Thyroid gland (tissue), 4 donors: ENCODE measurements around the gene SMO. TPM values are rescaled to one million over a fixed set of nuclear protein-coding genes. Genes with fewer than 3 reads are reported as not detected.

ENCODE experiments used
- DNase-seq, 2 donors: peaks; one replicate each; pipeline ENCODE4 v3.0.0-alpha.2; 2019
- H3K27ac ChIP-seq, 3 donors: fragments of 200-600 bp; sonication (generic); 1 replicate in 2 of 3; 2 replicates in 1 of 3; pipeline ENCODE4 v1.5.1; 2016 to 2019; ENCODE audit warnings: mild to moderate bottlenecking in 1 of 3, moderate library complexity in 1 of 3
- H3K27me3 ChIP-seq: fragments of 200-600 bp; sonication (generic); one replicate; pipeline ENCODE4 v1.5.1; 2019
- H3K36me3 ChIP-seq, 2 donors: fragments of 200-600 bp; sonication (generic); one replicate each; pipeline ENCODE4 v1.5.1; 2016 to 2019
- H3K4me1 ChIP-seq, 2 donors: fragments of 200-600 bp; sonication (generic); one replicate each; pipeline ENCODE4 v1.5.1; 2017 to 2019
- H3K4me3 ChIP-seq, 3 donors: fragments of 200-600 bp; sonication (generic); replicated peaks in 1 of 3; 1 replicate in 2 of 3; 2 replicates in 1 of 3; pipeline ENCODE4 v1.5.1; 2016; ENCODE audit warnings: mild to moderate bottlenecking in 1 of 3
- H3K9me3 ChIP-seq: fragments of 200-600 bp; sonication (generic); one replicate; pipeline ENCODE4 v1.5.1; 2017
- POLR2A ChIP-seq, 2 donors: fragments of 450-650 bp; IDR thresholded peaks; one replicate each; pipeline ENCODE4 v1.6.1; 2017; ENCODE audit warnings: antibody characterized with exemption in 2 of 2, mild to moderate bottlenecking in 2 of 2, moderate library complexity in 1 of 2
- WGBS, 2 donors: methylation state at CpG; one replicate each; pipeline ENCODE4 v1.1.5; 2017; 5-methylcytosine and 5-hydroxymethylcytosine counted together
- intact Hi-C: fragments of 100-400 bp; cut with DNase I; formaldehyde crosslinking; loops from one replicate; pipeline ENCODE4 v1.15.1; 2023
- total RNA-seq, 4 donors: library from RNA; depleted of rRNA; stranded (reverse); fragments of >200 nt; gene quantifications; one replicate each; pipeline ENCODE4 v1.2.3, GENCODE V29; 2016
- TF ChIP-seq, protein P1 (sequence below), 6 experiments: fragments of 200-600 bp in 3 of 6; fragments of 450-650 bp in 3 of 6; sonication (generic) in 3 of 6; IDR thresholded peaks; one replicate each; pipeline ENCODE4 v1.5.1; 2016 to 2019; ENCODE audit warnings: antibody characterized with exemption in 6 of 6, mild to moderate bottlenecking in 2 of 6, inconsistent platforms in 1 of 6, moderate library complexity in 1 of 6

The SMO gene
- total RNA-seq, 4 donors from 2014 or later: 10.5 to 17.4 (median 14.7) TPM

DNA sequence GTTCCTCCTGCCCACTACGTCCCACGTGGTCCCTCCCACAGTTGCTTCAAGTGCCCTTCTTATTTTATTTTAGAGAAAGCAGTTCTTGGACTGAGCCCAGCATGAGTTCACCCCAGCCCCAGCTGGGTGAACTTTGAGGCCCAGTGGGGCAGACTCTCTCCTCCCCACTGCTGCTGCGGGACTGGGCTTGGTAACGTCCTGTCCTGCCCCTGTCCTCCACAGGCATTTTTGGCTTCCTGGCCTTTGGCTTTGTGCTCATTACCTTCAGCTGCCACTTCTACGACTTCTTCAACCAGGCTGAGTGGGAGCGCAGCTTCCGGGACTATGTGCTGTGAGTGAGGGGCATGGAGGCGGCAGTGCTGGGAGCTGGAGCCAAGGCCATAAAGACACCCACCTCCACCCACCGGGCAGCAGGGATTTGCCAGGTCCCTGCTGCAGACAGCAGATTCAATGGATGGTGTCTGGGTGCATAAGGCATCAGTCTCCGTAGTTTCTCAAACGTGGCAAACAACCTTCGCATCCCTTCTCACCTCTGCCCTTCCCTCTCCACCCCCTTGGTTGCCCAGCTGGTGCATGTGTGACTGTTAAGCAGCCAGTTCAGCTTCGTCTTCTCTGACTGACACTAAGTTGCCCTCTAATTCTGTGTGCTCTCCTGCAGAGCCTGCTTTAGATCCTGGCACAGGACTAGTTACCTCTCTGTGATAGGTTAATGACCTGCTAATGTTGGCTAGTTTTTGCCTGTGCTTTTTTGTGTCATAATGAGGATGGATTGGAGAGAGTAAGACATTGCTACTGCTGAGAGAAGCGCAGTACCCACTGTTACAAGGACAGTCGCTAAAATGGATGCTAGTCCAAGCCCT, 20.9 kb downstream of the SMO start:
- peak in 1 of 2 donors; percentile 46 for DNase-seq
- Histone ChIP-seq H3K4me3 (no peak overlapping the region), H3K36me3 (peaks cover 0 to 2% of the 10 kb centered on the region in 2 donors), H3K4me1 (no peaks in the 10 kb centered on the region), H3K9me3 (no peaks in the 10 kb centered on the region), H3K27ac (no peak overlapping the region), H3K27me3 (no peaks in the 10 kb centered on the region)
- intact Hi-C loops: no loop called here
- TF ChIP-seq, protein P1, sequence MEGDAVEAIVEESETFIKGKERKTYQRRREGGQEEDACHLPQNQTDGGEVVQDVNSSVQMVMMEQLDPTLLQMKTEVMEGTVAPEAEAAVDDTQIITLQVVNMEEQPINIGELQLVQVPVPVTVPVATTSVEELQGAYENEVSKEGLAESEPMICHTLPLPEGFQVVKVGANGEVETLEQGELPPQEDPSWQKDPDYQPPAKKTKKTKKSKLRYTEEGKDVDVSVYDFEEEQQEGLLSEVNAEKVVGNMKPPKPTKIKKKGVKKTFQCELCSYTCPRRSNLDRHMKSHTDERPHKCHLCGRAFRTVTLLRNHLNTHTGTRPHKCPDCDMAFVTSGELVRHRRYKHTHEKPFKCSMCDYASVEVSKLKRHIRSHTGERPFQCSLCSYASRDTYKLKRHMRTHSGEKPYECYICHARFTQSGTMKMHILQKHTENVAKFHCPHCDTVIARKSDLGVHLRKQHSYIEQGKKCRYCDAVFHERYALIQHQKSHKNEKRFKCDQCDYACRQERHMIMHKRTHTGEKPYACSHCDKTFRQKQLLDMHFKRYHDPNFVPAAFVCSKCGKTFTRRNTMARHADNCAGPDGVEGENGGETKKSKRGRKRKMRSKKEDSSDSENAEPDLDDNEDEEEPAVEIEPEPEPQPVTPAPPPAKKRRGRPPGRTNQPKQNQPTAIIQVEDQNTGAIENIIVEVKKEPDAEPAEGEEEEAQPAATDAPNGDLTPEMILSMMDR (IDR thresholded peaks at IDR 0.05): no peak
- TF ChIP-seq POLR2A (IDR thresholded peaks at IDR 0.05): no peak
- 78 to 87% methylated on average over 13 to 15 of the region's 15 CpGs for WGBS, 2 donors

DNA sequence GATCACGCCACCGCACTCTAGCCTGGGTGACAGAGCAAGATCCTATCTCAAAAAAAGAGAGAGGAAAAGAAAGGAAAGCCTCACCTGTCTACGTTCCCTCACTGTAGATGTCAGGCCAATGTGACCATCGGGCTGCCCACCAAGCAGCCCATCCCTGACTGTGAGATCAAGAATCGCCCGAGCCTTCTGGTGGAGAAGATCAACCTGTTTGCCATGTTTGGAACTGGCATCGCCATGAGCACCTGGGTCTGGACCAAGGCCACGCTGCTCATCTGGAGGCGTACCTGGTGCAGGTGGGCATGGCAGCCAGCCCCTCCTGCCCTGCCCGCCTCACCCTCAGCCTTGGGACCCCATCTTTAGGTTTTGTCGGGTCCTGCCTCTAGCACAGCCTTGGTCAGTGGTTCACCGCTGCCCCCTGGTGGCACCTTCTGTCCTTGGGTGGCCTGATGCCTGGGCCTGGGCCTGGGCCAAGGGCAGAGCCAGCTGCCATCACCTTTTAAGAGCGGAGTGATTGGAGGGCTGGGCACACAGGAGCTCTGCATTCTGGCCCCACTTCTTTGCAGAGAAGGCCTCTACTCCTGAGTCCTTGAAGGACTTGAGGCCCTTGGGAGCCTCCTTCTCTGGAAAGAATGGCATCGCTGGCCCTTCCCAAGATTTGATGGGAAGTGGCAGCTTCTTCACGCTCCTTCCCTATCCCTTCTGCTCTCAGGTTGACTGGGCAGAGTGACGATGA, 22.0 kb downstream of the SMO start:
- intact Hi-C loops: loop anchor here (5.0 kb wide), 2 partner anchors 48 to 308 kb away; no protein-coding TSS in a partner anchor
- Histone ChIP-seq H3K9me3 (no peaks in the 10 kb centered on the region), H3K4me1 (peaks cover 0 to under 1% of the 10 kb centered on the region in 2 donors), H3K36me3 (peaks cover 0 to 2% of the 10 kb centered on the region in 2 donors), H3K27ac (no peak overlapping the region), H3K27me3 (no peaks in the 10 kb centered on the region), H3K4me3 (no peak overlapping the region)
- peak; percentile 84 to 87 for DNase-seq
- TF ChIP-seq, protein P1 (IDR thresholded peaks at IDR 0.05): peak; percentile 54 to 93 (median 86)
- TF ChIP-seq POLR2A (IDR thresholded peaks at IDR 0.05): no peak
- 61 to 85% methylated on average over 11 of the region's 16 CpGs for WGBS, 2 donors

DNA sequence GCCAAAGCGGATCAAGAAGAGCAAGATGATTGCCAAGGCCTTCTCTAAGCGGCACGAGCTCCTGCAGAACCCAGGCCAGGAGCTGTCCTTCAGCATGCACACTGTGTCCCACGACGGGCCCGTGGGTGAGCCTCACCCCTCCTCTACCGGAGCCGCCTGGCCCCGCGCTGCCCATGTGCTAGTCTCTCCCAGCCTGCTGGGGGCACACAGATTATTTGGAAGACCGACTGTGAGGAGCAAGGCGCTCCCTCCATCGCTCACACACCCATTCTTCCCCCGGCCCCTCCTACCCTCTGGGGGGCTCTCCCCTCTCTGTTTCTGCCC, 22.5 kb downstream of the SMO start:
- Histone ChIP-seq H3K4me3 (no peak overlapping the region), H3K36me3 (peaks cover 0 to 2% of the 10 kb centered on the region in 2 donors), H3K9me3 (no peaks in the 10 kb centered on the region), H3K4me1 (peaks cover 0 to 6% of the 10 kb centered on the region in 2 donors), H3K27me3 (no peaks in the 10 kb centered on the region), H3K27ac (no peak overlapping the region)
- TF ChIP-seq, protein P1 (IDR thresholded peaks at IDR 0.05): no peak
- TF ChIP-seq POLR2A (IDR thresholded peaks at IDR 0.05): no peak
- no peak for DNase-seq
- WGBS, 2 donors: 88 to 94% methylated on average over 10 to 14 of the region's 14 CpGs
- intact Hi-C loops: loop anchor here (5.0 kb wide), 2 partner anchors 49 to 309 kb away; no protein-coding TSS in a partner anchor

DNA sequence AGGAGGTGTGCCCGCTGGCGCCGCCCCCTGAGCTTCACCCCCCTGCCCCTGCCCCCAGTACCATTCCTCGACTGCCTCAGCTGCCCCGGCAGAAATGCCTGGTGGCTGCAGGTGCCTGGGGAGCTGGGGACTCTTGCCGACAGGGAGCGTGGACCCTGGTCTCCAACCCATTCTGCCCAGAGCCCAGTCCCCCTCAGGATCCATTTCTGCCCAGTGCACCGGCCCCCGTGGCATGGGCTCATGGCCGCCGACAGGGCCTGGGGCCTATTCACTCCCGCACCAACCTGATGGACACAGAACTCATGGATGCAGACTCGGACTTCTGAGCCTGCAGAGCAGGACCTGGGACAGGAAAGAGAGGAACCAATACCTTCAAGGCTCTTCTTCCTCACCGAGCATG, 23.7 kb downstream of the SMO start:
- intact Hi-C loops: loop anchor here (5.0 kb wide), 2 partner anchors 50 to 310 kb away; no protein-coding TSS in a partner anchor
- H3K36me3 ChIP-seq: peaks cover 0 to 2% of the 10 kb centered on the region in 2 donors
- DNase-seq: no peak
- H3K9me3 ChIP-seq: no peaks in the 10 kb centered on the region
- 92 to 94% methylated on average over 12 to 14 of the region's 14 CpGs for WGBS, 2 donors
- H3K4me1 ChIP-seq: peaks cover 0 to 6% of the 10 kb centered on the region in 2 donors
- no peak overlapping the region for H3K4me3 ChIP-seq
- H3K27me3 ChIP-seq: no peaks in the 10 kb centered on the region
- TF ChIP-seq POLR2A (IDR thresholded peaks at IDR 0.05): no peak
- TF ChIP-seq, protein P1 (IDR thresholded peaks at IDR 0.05): no peak
- H3K27ac ChIP-seq: no peak overlapping the region
